Activated CD8-positive, alpha-beta T cell treated with anti-CD3 and anti-CD28 coated beads for 36 hours (primary cell): ENCODE data around the gene AGAP1. TPM values are rescaled to one million over a fixed set of nuclear protein-coding genes. Genes with fewer than 3 reads are reported as not detected.

Source experiments
- ATAC-seq: fragments of 200-7000 bp; cut with Tn5 transposase; one replicate; pipeline ENCODE4 v1.10.0; 2021; ENCODE audit warnings: mild to moderate bottlenecking, moderate library complexity
- CTCF ChIA-PET: fragments of 350-600 bp; sonication (Branson Sonifier 250); formaldehyde crosslinking; loops from one replicate; lab custom pipeline; 2021; ENCODE audit warnings: antibody characterized with exemption; lab: Charles Lee
- POLR2A ChIA-PET: fragments of 350-600 bp; sonication (Branson Sonifier 250); formaldehyde crosslinking; loops from one replicate; lab custom pipeline; 2021; ENCODE audit warnings: antibody characterized with exemption; lab: Charles Lee
- DNase-seq: peaks from one replicate; pipeline ENCODE4 v3.0.0-alpha.2; 2020
- H3K27ac Mint-ChIP-seq: one replicate; pipeline ENCODE4 v1.8.0; 2021; ENCODE audit warnings: mild to moderate bottlenecking, mixed read lengths
- H3K27me3 Mint-ChIP-seq: one replicate; pipeline ENCODE4 v1.8.0; 2021; ENCODE audit warnings: mixed read lengths
- H3K36me3 Mint-ChIP-seq: one replicate; pipeline ENCODE4 v1.8.0; 2021; ENCODE audit warnings: low read depth, mixed read lengths
- H3K4me1 Mint-ChIP-seq: one replicate; pipeline ENCODE4 v1.8.0; 2021; ENCODE audit warnings: low read depth, mixed read lengths
- H3K4me3 Mint-ChIP-seq: one replicate; pipeline ENCODE4 v1.8.0; 2021; ENCODE audit warnings: mild to moderate bottlenecking, moderate library complexity, mixed read lengths
- H3K9me3 Mint-ChIP-seq: one replicate; pipeline ENCODE4 v1.8.0; 2021; ENCODE audit warnings: mixed read lengths
- intact Hi-C: fragments of 100-400 bp; cut with micrococcal nuclease; formaldehyde crosslinking; loops from one replicate; pipeline ENCODE4 v1.10.0; 2022
- total RNA-seq, 2 experiments: library from RNA; stranded (reverse); gene quantifications; one replicate each; pipeline ENCODE4 v1.2.3, GENCODE V29; 2021
- TF ChIP-seq, protein P1 (sequence below): fragments of 200-600 bp; IDR thresholded peaks from one replicate; pipeline ENCODE4 v1.8.0; 2022; ENCODE audit warnings: antibody characterized with exemption, mild to moderate bottlenecking

AGAP1 gene
- total RNA-seq, 2 experiments from 2014 or later: 2.5 to 2.9 TPM

- no peak for DNase-seq
- Mint-ChIP-seq H3K4me3 (no peak overlapping the region), H3K36me3 (no peaks in the 10 kb centered on the region), H3K27me3 (no peaks in the 10 kb centered on the region), H3K9me3 (no peaks in the 10 kb centered on the region), H3K4me1 (no peaks in the 10 kb centered on the region), H3K27ac (no peak overlapping the region)
- CTCF ChIA-PET: no interaction called here
- POLR2A ChIA-PET: no interaction called here
- intact Hi-C loops: no loop called here
- TF ChIP-seq, protein P1, sequence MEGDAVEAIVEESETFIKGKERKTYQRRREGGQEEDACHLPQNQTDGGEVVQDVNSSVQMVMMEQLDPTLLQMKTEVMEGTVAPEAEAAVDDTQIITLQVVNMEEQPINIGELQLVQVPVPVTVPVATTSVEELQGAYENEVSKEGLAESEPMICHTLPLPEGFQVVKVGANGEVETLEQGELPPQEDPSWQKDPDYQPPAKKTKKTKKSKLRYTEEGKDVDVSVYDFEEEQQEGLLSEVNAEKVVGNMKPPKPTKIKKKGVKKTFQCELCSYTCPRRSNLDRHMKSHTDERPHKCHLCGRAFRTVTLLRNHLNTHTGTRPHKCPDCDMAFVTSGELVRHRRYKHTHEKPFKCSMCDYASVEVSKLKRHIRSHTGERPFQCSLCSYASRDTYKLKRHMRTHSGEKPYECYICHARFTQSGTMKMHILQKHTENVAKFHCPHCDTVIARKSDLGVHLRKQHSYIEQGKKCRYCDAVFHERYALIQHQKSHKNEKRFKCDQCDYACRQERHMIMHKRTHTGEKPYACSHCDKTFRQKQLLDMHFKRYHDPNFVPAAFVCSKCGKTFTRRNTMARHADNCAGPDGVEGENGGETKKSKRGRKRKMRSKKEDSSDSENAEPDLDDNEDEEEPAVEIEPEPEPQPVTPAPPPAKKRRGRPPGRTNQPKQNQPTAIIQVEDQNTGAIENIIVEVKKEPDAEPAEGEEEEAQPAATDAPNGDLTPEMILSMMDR: no peak
- no peak for ATAC-seq
Measured at GRCh38 chr2:235630718-235631296, 137.0 kb downstream of the AGAP1 start.

GRCh38 chr2:235634435-235635158 is 140.8 kb downstream of the AGAP1 start:
- H3K4me3 Mint-ChIP-seq: no peak overlapping the region
- intact Hi-C loops: no loop called here
- TF ChIP-seq, protein P1: no peak
- ChIA-PET POLR2A (no interaction called here), CTCF (no interaction called here)
- H3K27ac Mint-ChIP-seq: no peak overlapping the region
- no peak for ATAC-seq
- no peaks in the 10 kb centered on the region for H3K36me3 Mint-ChIP-seq
- no peak for DNase-seq
- H3K4me1 Mint-ChIP-seq: no peaks in the 10 kb centered on the region
- no peaks in the 10 kb centered on the region for H3K27me3 Mint-ChIP-seq
- H3K9me3 Mint-ChIP-seq: no peaks in the 10 kb centered on the region

DNA sequence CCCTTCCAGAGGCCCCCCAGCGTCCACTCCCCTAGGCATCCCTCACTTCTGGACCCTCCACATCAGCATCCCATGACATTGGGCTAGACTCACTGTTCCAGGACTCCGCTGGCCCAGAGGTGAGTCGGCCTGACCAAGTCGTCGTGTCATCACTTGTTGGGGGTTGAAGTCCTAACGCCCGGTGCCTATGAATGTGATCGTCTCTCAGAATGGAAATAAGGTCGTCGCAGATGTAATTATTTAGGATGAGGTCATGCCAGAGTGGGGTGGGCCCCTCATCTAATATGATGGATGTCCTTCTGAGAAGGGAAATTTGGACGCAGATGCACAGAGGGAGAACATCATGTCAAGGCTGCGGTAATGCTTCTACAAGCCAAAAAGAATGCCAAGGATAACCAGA is 142.7 kb downstream of the AGAP1 start:
- intact Hi-C loops: no loop called here
- CTCF ChIA-PET: no interaction called here
- POLR2A ChIA-PET: no interaction called here
- H3K4me1 Mint-ChIP-seq: no peaks in the 10 kb centered on the region
- no peaks in the 10 kb centered on the region for H3K27me3 Mint-ChIP-seq
- no peak overlapping the region for H3K27ac Mint-ChIP-seq
- TF ChIP-seq, protein P1: no peak
- no peaks in the 10 kb centered on the region for H3K36me3 Mint-ChIP-seq
- H3K4me3 Mint-ChIP-seq: no peak overlapping the region
- no peaks in the 10 kb centered on the region for H3K9me3 Mint-ChIP-seq
- ATAC-seq: no peak
- no peak for DNase-seq

GRCh38 chr2:235637896-235638295 is 144.1 kb downstream of the AGAP1 start:
- no peaks in the 10 kb centered on the region for H3K36me3 Mint-ChIP-seq
- DNase-seq: no peak
- POLR2A ChIA-PET: interaction anchor here (0.6 to 0.9 kb wide), 2 partner anchors 495 to 1054 kb away, joined by 3 read pairs; no protein-coding TSS in a partner anchor
- intact Hi-C loops: no loop called here
- H3K9me3 Mint-ChIP-seq: no peaks in the 10 kb centered on the region
- peaks cover 2% of the 10 kb centered on the region for H3K27me3 Mint-ChIP-seq
- TF ChIP-seq, protein P1: no peak
- no peak for ATAC-seq
- CTCF ChIA-PET: no interaction called here
- no peaks in the 10 kb centered on the region for H3K4me1 Mint-ChIP-seq
- no peak overlapping the region for H3K27ac Mint-ChIP-seq
- no peak overlapping the region for H3K4me3 Mint-ChIP-seq
